T-helper 22 cell (primary cell): ENCODE measurements around the gene PSTPIP1.
A peak's percentile ranks its signal among the peaks of the same experiment; 100 is the strongest.

Experiments used
- DNase-seq: peaks from one replicate; pipeline ENCODE4 v3.0.0-alpha.2; 2020; ENCODE audit warnings: low read depth

Gene PSTPIP1

GRCh38 chr15:76978522-76979330 lies 16.2 kb upstream of the PSTPIP1 start:
- DNase-seq = no peak

- DNase-seq = no peak
These were observed 15.5 kb upstream of the PSTPIP1 start for GRCh38 chr15:76979331-76979925.

GRCh38 chr15:76979996-76980520 lies 14.9 kb upstream of the PSTPIP1 start:
- DNase-seq = no peak

- no peak for DNase-seq
These were observed 12.6 kb upstream of the PSTPIP1 start for GRCh38 chr15:76982356-76982755.

- DNase-seq = no peak
These were observed 12.2 kb upstream of the PSTPIP1 start for GRCh38 chr15:76982756-76983155.

GRCh38 chr15:76983590-76984375 lies 11.1 kb upstream of the PSTPIP1 start:
- DNase-seq = no peak

GRCh38 chr15:76986743-76987142 lies 8.2 kb upstream of the PSTPIP1 start:
- DNase-seq = no peak

- DNase-seq = no peak
These were observed 7.7 kb upstream of the PSTPIP1 start for GRCh38 chr15:76987276-76987675.

GRCh38 chr15:76987896-76988860 lies 6.7 kb upstream of the PSTPIP1 start:
- DNase-seq = no peak

- DNase-seq = no peak
These were observed 5.8 kb upstream of the PSTPIP1 start for GRCh38 chr15:76988867-76989780.

- DNase-seq = no peak
These were observed 3.9 kb upstream of the PSTPIP1 start for GRCh38 chr15:76991048-76991447.

GRCh38 chr15:76991741-76992645 lies 2.9 kb upstream of the PSTPIP1 start:
- DNase-seq = no peak

GRCh38 chr15:76993114-76993725 lies 1.7 kb upstream of the PSTPIP1 start:
- no peak for DNase-seq

GRCh38 chr15:76994001-76994400 lies 925 bp upstream of the PSTPIP1 start:
- DNase-seq = peak; percentile 59

- DNase-seq = no peak
These were observed 430 bp upstream of the PSTPIP1 start for GRCh38 chr15:76994496-76994895.

- DNase-seq = no peak
These were observed 1.2 kb downstream of the PSTPIP1 start for GRCh38 chr15:76996076-76996525.

- DNase-seq = peak; percentile 37
These were observed 1.8 kb downstream of the PSTPIP1 start for GRCh38 chr15:76996526-76997401.
